Brain microvascular endothelial cell (primary cell): ENCODE results near the gene TF.
A peak's percentile ranks its signal among the peaks of the same experiment; 100 is the strongest.

Source experiments
- DNase-seq: peaks from one replicate; pipeline ENCODE4 v3.0.0-alpha.2; 2020
- H3K27ac ChIP-seq: fragments of 250-450 bp; sonication (Bioruptor Pico); 2 replicates; pipeline ENCODE4 v1.5.1; 2020; ENCODE audit warnings: mild to moderate bottlenecking, moderate library complexity
- H3K27me3 ChIP-seq: fragments of 250-450 bp; sonication (Bioruptor Pico); replicated peaks from 2 replicates; pipeline ENCODE4 v1.5.1; 2020; ENCODE audit warnings: mild to moderate bottlenecking
- H3K36me3 ChIP-seq: fragments of 250-450 bp; sonication (Bioruptor Pico); replicated peaks from 2 replicates; pipeline ENCODE4 v1.5.1; 2020; ENCODE audit warnings: mild to moderate bottlenecking
- H3K4me3 ChIP-seq: 2 replicates; pipeline ENCODE4 v1.5.1; 2011; ENCODE audit warnings: low read depth, mild to moderate bottlenecking, control low read depth, low read length, moderate library complexity
- in situ Hi-C: cut with HindIII; loops from 2 replicates; pipeline ENCODE4 v1.10.0; 2017; ENCODE audit warnings: low sequenced_read_pairs, low pct_ligation_motif_present
- TF ChIP-seq, protein P1 (sequence below): IDR thresholded peaks from 2 replicates; pipeline ENCODE4 v1.5.1; 2011; ENCODE audit warnings: low read depth, mild to moderate bottlenecking, moderate library complexity, low read length, control low read depth, inconsistent platforms; ENCODE audit errors: missing control alignments

TF gene

DNA sequence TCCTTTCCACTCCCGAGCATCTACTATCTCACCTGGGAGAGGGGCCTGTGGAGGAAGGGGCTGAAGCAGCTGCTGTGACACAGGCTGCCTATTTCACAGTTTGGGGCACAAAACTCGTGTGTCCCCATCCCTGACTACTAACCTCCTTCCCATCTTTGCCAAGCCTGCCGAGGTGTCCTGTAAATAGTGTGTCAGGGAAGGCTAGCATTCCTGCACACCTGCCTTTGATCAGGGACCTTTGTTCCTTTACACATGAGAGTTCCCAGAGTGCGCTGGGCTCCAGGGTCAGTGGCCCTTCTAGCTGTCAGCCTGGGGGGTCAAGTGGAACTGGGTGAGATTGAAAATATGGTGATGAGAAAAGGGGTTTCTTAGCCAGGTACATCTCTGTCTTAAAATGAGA is 13.0 kb upstream of the TF start:
- no peaks in the 10 kb centered on the region for H3K36me3 ChIP-seq
- H3K4me3 ChIP-seq = no peak overlapping the region
- no peak for DNase-seq
- H3K27ac ChIP-seq = no peak overlapping the region
- H3K27me3 ChIP-seq = no peaks in the 10 kb centered on the region
- in situ Hi-C loops = no loop called here
- TF ChIP-seq, protein P1, sequence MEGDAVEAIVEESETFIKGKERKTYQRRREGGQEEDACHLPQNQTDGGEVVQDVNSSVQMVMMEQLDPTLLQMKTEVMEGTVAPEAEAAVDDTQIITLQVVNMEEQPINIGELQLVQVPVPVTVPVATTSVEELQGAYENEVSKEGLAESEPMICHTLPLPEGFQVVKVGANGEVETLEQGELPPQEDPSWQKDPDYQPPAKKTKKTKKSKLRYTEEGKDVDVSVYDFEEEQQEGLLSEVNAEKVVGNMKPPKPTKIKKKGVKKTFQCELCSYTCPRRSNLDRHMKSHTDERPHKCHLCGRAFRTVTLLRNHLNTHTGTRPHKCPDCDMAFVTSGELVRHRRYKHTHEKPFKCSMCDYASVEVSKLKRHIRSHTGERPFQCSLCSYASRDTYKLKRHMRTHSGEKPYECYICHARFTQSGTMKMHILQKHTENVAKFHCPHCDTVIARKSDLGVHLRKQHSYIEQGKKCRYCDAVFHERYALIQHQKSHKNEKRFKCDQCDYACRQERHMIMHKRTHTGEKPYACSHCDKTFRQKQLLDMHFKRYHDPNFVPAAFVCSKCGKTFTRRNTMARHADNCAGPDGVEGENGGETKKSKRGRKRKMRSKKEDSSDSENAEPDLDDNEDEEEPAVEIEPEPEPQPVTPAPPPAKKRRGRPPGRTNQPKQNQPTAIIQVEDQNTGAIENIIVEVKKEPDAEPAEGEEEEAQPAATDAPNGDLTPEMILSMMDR = no peak

DNA sequence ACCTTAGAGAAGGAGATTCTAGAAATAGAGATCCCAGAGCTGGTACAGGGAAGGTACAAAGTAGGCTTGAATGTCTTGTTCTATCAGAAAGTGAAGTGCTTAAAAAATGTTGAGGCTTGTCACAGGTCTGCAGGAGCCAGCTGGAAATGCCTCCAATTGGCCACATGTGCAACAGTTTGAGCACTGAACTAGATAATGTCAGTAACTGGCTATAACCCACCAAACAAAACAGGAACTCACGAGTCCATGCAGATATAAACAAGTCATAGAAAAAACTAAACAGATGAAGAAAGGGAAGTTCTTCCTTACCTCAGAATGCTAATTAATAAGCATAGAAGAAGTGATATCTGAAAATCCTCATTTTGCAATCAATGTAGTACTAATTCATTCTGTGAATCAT is 11.9 kb upstream of the TF start:
- Histone ChIP-seq H3K4me3 (no peak overlapping the region), H3K36me3 (no peaks in the 10 kb centered on the region), H3K27ac (no peak overlapping the region), H3K27me3 (no peaks in the 10 kb centered on the region)
- no peak for DNase-seq
- in situ Hi-C loops = no loop called here
- TF ChIP-seq, protein P1 = no peak

DNA sequence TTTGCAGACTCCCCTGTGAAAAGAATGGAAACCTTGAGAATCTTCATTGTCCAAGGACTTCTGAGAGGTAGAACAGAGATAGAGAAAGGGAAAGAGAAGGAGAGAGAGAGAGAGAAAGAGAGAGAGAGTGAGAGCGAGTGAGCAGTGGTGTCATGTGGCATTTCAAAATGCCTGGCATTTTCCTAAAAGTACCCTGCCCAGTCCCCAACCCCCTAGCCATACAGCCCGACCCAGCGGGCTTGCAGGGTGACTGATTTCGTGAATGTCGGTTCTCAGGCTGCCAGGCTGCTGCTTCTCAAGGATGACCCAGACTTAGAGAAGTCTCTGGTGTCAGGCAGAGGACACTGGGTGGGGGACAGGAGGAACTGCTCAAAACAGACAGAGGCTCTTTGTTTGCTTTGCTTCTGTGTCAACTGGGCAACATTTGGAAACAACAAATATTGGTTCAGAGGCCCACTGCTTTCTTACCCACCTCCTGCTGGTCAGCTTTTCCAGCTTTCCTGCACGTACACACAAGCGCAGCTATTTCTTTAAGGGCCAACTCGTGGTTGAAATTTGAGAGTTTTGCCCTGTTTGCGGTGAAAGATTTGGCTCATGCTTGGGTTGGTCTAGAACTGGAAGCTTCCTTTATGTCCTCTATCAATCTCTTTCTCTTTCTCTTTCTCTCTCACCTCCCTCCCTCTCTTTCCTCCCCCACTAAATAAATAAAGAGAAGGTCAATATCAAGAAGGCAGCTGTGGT is 3.7 kb upstream of the TF start:
- H3K4me3 ChIP-seq = peak overlapping the region; percentile 5
- no peaks in the 10 kb centered on the region for H3K36me3 ChIP-seq
- in situ Hi-C loops = no loop called here
- TF ChIP-seq, protein P1 = peak; percentile 31
- peaks cover 18% of the 10 kb centered on the region for H3K27me3 ChIP-seq
- H3K27ac ChIP-seq = no peak overlapping the region
- DNase-seq = peak; percentile 44

DNA sequence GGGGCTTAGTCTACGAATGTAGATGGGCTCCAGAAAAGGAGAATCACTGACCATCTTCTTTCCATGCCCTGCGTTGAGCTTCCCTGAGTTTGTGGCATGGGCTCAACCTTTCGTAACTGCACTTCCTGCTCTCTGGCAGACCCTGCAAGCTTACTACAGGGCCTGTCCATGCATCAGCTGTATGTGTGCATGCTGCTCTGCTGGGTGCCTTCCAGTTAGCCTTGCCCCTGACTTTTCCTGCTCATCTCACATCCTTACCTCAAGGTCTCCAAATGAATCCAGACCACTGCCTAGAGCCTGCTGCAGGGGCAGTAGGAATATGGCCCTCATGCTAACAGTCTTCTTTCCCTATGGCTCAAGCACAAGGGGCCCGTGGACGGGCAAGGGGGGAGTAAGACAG is 2.0 kb upstream of the TF start:
- peaks cover 20% of the 10 kb centered on the region for H3K27me3 ChIP-seq
- in situ Hi-C loops = no loop called here
- DNase-seq = no peak
- H3K4me3 ChIP-seq = no peak overlapping the region
- TF ChIP-seq, protein P1 = no peak
- H3K27ac ChIP-seq = no peak overlapping the region
- H3K36me3 ChIP-seq = no peaks in the 10 kb centered on the region

DNA sequence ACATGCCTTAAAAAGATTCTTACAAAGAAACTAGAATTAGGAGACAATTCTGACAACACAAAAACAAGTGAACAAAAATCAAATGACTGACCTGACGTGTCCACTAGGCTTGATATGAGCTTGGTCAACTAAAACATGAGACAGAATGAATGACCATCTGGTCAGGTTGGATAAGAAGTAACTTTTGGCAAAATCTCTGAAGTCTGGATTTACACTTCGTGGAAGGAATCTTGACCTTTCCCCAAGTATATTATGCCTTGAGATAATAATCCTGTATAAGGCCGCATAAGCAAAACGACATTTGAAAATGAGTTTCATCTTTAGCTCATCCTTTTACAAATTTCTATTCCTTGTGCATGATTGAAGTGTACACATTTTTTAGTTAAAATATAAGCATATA is 1.1 kb upstream of the TF start:
- in situ Hi-C loops = no loop called here
- no peaks in the 10 kb centered on the region for H3K36me3 ChIP-seq
- H3K4me3 ChIP-seq = no peak overlapping the region
- H3K27ac ChIP-seq = no peak overlapping the region
- TF ChIP-seq, protein P1 = no peak
- H3K27me3 ChIP-seq = peaks cover 20% of the 10 kb centered on the region
- no peak for DNase-seq

DNA sequence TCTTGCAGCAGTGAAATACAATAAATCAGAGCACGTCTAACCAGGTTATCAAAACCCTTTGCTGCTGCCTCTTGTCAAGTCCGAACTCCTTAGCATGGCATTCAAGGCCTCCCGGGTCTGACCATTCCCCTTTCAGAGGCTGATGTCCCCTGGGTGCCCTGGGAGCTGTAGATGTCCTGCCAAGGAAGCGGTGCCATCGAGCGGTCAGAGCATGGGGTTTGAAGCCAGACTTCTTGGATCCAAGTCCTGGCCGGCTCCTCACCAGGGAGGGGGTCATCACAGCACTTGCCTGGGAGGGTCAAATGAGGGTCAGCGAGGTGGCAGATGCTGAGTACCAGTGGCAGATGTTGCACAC is 496 bp downstream of the TF start:
- TF ChIP-seq, protein P1 = no peak
- H3K4me3 ChIP-seq = no peak overlapping the region
- DNase-seq = no peak
- H3K36me3 ChIP-seq = no peaks in the 10 kb centered on the region
- in situ Hi-C loops = no loop called here
- H3K27me3 ChIP-seq = peaks cover 20% of the 10 kb centered on the region
- H3K27ac ChIP-seq = no peak overlapping the region
